Duodenal mucosa (tissue), 2 donors: ENCODE data around the gene SLC29A4.
"Not testable (repeated sequence)": the region's sequence is repeated elsewhere in the genome, so short reads cannot be mapped to it uniquely, and the experiment has no call there.

Experiments used
- H3K27ac ChIP-seq: one replicate; pipeline ENCODE4 v1.7.0; 2013; ENCODE audit warnings: low read depth, low read length
- H3K27me3 ChIP-seq, 2 donors: one replicate each; pipeline ENCODE4 v1.7.0; 2013; ENCODE audit warnings: low read length in 2 of 2, control low read depth in 1 of 2; ENCODE audit not compliant: insufficient read depth in 2 of 2, control insufficient read depth in 1 of 2
- H3K36me3 ChIP-seq, 2 donors: one replicate each; pipeline ENCODE4 v1.7.0; 2013; ENCODE audit warnings: low read length in 2 of 2, control low read depth in 1 of 2; ENCODE audit not compliant: insufficient read depth in 2 of 2, control insufficient read depth in 1 of 2
- H3K4me1 ChIP-seq, 2 donors: one replicate each; pipeline ENCODE4 v1.7.0; 2013; ENCODE audit warnings: low read length in 2 of 2, control low read depth in 1 of 2; ENCODE audit not compliant: insufficient read depth in 2 of 2, control insufficient read depth in 1 of 2
- H3K4me3 ChIP-seq, 2 donors: one replicate each; pipeline ENCODE4 v1.7.0; 2013; ENCODE audit warnings: low read length in 2 of 2, low read depth in 1 of 2
- H3K9ac ChIP-seq, 2 donors: one replicate each; pipeline ENCODE4 v1.7.0; 2013; ENCODE audit warnings: low read length in 2 of 2, low read depth in 1 of 2
- H3K9me3 ChIP-seq, 2 donors: one replicate each; pipeline ENCODE4 v1.7.0; 2013; ENCODE audit warnings: low read length in 2 of 2, control low read depth in 1 of 2; ENCODE audit not compliant: control insufficient read depth in 1 of 2

The SLC29A4 gene

GRCh38 chr7:5274441-5274840, 8.3 kb upstream of the SLC29A4 start:
- no peaks in the 10 kb centered on the region for H3K4me1 ChIP-seq
- H3K9me3 ChIP-seq = no peaks in the 10 kb centered on the region
- no peak overlapping the region for H3K4me3 ChIP-seq
- no peak overlapping the region for H3K27ac ChIP-seq
- H3K27me3 ChIP-seq = peaks cover 0 to 3% of the 10 kb centered on the region in 2 donors
- H3K9ac ChIP-seq = no peak overlapping the region
- H3K36me3 ChIP-seq = no peaks in the 10 kb centered on the region

DNA sequence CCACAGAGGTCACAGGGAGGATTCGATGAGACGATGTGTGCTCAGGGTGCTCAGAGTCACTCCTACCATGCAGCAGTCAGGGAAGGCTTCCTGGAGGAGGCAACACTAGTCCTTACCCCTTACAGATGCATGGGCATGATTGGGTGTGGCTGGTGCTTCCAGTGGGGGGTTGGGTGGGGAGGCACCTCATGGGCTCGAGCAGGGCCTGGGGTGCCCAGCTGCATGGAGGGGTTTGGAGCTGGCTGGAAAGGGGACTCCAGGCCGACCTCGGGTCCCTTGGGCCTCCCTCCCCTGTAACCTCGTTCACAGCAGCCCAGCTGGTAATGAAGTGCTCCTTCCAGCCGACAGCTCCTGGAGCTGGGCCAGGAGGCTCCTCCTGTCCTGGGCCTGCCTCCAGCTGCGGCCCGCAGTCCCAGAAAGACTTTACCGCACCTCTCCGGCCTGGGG, 7.7 kb upstream of the SLC29A4 start:
- not testable (repeated sequence) for H3K9me3 ChIP-seq, H3K4me3 ChIP-seq, H3K36me3 ChIP-seq, H3K4me1 ChIP-seq, H3K9ac ChIP-seq, H3K27me3 ChIP-seq, H3K27ac ChIP-seq

GRCh38 chr7:5275510-5275909, 7.2 kb upstream of the SLC29A4 start:
- not testable (repeated sequence) for H3K36me3 ChIP-seq, H3K9ac ChIP-seq, H3K4me3 ChIP-seq, H3K4me1 ChIP-seq, H3K27ac ChIP-seq, H3K27me3 ChIP-seq, H3K9me3 ChIP-seq

DNA sequence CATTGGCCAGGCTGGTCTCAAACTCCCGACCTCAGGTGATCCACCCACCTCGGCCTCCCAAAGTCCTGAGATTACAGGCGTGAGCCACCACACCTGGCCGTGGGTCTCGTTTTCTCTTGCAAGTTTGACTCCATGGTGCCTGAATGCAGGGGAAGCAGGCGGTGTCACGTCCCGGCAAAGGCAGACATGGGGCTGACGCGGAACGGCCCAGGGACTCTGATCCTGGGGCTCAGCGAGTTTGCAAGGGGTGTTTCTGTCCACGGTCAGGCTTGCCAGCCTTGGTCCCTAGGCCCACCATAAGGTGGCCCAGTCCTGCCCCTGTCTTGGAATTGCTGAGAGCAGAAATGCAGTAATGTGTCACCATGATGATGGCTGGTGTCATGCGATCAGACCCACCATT, 6.6 kb upstream of the SLC29A4 start:
- not testable (repeated sequence) for H3K36me3 ChIP-seq, H3K4me3 ChIP-seq, H3K9ac ChIP-seq, H3K27me3 ChIP-seq, H3K27ac ChIP-seq, H3K4me1 ChIP-seq, H3K9me3 ChIP-seq

- H3K27me3 ChIP-seq = peaks cover 0 to 3% of the 10 kb centered on the region in 2 donors
- H3K4me1 ChIP-seq = no peaks in the 10 kb centered on the region
- H3K9ac ChIP-seq = no peak overlapping the region
- H3K27ac ChIP-seq = no peak overlapping the region
- no peak overlapping the region for H3K4me3 ChIP-seq
- H3K9me3 ChIP-seq = no peaks in the 10 kb centered on the region
- H3K36me3 ChIP-seq = no peaks in the 10 kb centered on the region
Observed at GRCh38 chr7:5276611-5277010, 6.1 kb upstream of the SLC29A4 start.

DNA sequence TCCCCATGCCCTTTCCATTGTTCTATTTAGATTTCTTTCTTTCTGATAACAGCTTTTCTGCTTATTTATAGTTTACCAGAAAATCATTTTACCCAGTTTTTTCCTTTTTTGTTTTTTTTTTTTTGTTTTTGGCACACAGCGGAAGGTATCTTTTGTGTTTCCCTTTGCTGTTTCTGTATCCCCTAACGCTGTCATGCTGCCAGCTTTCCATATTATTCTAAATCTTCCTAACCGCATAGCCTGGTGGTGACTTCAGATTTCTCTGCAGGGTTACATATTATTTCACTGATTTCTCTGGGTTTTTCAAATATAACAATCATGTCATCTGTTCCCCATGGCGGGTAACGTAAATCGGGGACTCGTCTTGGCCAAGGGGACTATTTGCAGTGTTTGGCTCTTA, 4.0 kb upstream of the SLC29A4 start:
- H3K4me3 ChIP-seq = no peak overlapping the region
- no peak overlapping the region for H3K27ac ChIP-seq
- H3K9me3 ChIP-seq = no peaks in the 10 kb centered on the region
- H3K27me3 ChIP-seq = peaks cover 0 to 2% of the 10 kb centered on the region in 2 donors
- H3K36me3 ChIP-seq = no peaks in the 10 kb centered on the region
- no peak overlapping the region for H3K9ac ChIP-seq
- H3K4me1 ChIP-seq = no peaks in the 10 kb centered on the region

- Histone ChIP-seq H3K27ac (no peak overlapping the region), H3K4me3 (no peak overlapping the region), H3K9ac (no peak overlapping the region), H3K27me3 (no peaks in the 10 kb centered on the region), H3K36me3 (no peaks in the 10 kb centered on the region), H3K4me1 (peaks cover 0 to 7% of the 10 kb centered on the region in 2 donors), H3K9me3 (no peaks in the 10 kb centered on the region)
Observed at GRCh38 chr7:5279734-5280133, 3.0 kb upstream of the SLC29A4 start.

- not testable (repeated sequence) for H3K9ac ChIP-seq, H3K36me3 ChIP-seq, H3K4me1 ChIP-seq, H3K4me3 ChIP-seq, H3K27ac ChIP-seq, H3K9me3 ChIP-seq, H3K27me3 ChIP-seq
Observed at GRCh38 chr7:5281598-5282500, 894 bp upstream of the SLC29A4 start.

GRCh38 chr7:5283421-5284303, 919 bp downstream of the SLC29A4 start:
- no peak overlapping the region for H3K27ac ChIP-seq
- H3K27me3 ChIP-seq = no peaks in the 10 kb centered on the region
- no peaks in the 10 kb centered on the region for H3K9me3 ChIP-seq
- no peak overlapping the region for H3K9ac ChIP-seq
- H3K36me3 ChIP-seq = no peaks in the 10 kb centered on the region
- H3K4me1 ChIP-seq = peaks cover 0 to 9% of the 10 kb centered on the region in 2 donors
- peak overlapping the region; percentile 15 to 32 for H3K4me3 ChIP-seq
